ENCODE data around the gene PPIG.
"Not testable (repeated sequence)": the region's sequence is repeated elsewhere in the genome, so short reads cannot be mapped to it uniquely, and the experiment has no call there.

The PPIG gene

GRCh38 chr2:169584005-169584877, at the start of gene PPIG:
Gene PPIG (plus strand): TSS chr2:169584351. CDS start chr2:169604042, 19,691 bp downstream.
- in situ Hi-C loops (cut with HindIII; ENCODE audit: low sequenced_read_pairs) = no loop called here

GRCh38 chr2:169539460-169539859, 44.7 kb upstream of the PPIG start:
- in situ Hi-C loops (cut with HindIII; ENCODE audit: low sequenced_read_pairs) = not testable (repeated sequence)

GRCh38 chr2:169540146-169540545, 44.0 kb upstream of the PPIG start:
- in situ Hi-C loops (cut with HindIII; ENCODE audit: low sequenced_read_pairs) = no loop called here

DNA sequence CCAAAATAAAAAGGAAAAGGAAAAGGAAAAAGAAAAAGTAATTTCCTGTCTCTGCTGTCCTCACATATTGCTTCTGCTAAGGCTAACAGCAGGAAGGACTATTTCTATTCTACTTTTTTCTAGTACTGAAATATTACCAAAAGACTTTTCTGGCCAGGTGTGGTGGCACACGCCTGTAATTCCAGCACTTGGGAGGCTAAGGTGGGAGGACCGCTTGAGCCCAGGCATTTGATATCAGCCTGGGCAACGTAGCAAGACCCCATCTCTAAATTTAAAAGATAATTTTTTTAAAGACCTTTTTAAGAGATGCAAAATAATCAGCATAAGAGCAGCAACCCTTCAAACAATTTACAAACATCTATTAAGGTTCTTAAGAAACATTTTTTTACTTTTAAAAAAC, 41.7 kb upstream of the PPIG start:
- in situ Hi-C loops (cut with HindIII; ENCODE audit: low sequenced_read_pairs) = no loop called here

- in situ Hi-C loops (cut with HindIII; ENCODE audit: low sequenced_read_pairs) = no loop called here
Observed at GRCh38 chr2:169546756-169547155, 37.4 kb upstream of the PPIG start.

DNA sequence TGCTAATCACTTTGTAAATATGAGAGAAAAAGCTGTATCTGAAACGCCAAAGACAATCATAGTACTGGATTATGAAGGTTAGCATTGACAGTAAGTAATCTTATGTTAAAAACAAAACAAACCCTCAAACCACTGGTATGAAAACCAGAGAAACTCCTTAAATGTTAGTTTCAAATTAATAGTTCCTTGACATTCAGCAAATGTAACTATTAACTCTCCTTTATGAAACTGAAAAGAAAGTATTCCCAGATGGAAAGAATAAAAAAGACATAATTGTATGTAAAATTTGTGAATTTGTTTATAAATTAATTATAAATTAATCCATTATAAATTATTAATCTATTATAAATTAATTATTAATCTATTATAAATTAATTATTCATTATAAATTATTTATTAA, 22.8 kb upstream of the PPIG start:
- in situ Hi-C loops (cut with HindIII; ENCODE audit: low sequenced_read_pairs) = no loop called here

DNA sequence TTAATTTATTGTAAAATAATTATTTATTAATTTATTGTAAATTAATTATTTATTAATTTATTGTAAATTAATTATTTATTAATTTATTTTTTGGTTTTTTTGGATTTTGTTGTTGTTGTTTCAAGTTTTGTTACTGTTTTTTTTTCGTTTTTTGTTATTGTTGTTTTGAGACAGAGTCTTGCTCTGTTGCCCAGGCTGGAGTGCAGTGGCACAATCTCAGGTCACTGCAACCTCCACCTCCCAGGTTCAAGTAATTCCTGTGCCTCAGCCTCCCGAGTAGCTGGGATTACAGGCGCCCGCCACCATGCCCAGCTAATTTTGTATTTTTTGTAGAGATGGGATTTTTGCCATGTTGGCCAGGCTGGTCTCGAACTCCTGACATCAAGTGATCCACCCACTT, 22.1 kb upstream of the PPIG start:
- in situ Hi-C loops (cut with HindIII; ENCODE audit: low sequenced_read_pairs) = not testable (repeated sequence)

GRCh38 chr2:169562519-169562918, 21.6 kb upstream of the PPIG start:
- in situ Hi-C loops (cut with HindIII; ENCODE audit: low sequenced_read_pairs) = no loop called here

DNA sequence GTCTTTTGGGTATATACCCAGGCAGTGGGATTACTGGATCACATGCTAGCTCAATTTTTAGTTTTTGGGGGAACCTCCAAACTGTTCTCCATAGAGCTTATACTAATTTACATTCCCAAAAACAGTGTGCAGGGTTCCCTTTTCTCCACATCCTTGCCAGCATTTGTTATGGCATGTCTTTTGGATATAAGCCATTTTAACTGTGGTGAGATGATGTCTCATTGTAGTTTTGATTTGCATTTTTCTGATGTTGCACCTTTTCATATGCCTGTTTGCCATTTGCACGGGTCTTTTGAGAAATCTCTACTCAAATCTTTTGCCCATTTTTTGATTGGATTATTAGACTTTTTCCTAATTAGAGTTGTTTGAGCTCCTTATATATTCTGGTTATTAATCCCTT, 18.5 kb upstream of the PPIG start:
- in situ Hi-C loops (cut with HindIII; ENCODE audit: low sequenced_read_pairs) = no loop called here

GRCh38 chr2:169569948-169570347, 14.2 kb upstream of the PPIG start:
- in situ Hi-C loops (cut with HindIII; ENCODE audit: low sequenced_read_pairs) = no loop called here

DNA sequence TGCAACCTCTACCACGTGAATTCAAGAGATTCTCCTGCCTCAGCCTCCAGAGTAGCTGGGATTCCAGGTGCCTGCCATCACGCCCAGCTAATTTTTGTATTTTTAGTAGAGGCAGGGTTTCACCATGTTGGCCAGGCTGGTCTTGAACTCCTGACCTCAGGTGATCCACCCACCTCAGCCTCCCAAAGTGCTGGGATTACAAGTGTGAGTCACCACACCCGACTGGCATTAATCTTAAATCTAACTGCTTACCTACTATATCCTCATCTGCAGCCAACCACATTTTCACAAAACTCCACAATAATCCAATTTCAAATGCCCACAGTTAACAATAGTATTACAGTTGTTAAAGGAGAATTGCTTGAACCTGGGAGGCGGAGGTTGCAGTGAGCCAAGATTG, 13.4 kb upstream of the PPIG start:
- in situ Hi-C loops (cut with HindIII; ENCODE audit: low sequenced_read_pairs) = not testable (repeated sequence)

DNA sequence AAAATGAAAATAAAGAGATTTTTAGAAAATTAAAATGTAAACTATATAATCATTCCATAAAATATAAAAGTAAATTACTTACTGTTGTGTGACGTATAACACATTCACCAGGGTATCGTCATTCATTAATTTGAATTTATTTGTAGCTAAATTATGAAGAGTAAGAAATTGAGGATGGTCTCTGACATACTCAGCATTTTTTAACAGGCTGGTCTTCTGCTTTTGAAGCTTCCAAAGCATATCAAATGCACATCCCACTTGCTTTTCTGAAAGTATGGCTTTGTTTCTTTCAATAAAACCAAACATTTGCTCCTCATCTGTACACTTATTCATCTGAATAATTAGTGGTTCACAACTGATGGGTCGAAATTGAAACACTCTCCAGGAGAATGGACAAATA, 12.6 kb upstream of the PPIG start:
- in situ Hi-C loops (cut with HindIII; ENCODE audit: low sequenced_read_pairs) = no loop called here

DNA sequence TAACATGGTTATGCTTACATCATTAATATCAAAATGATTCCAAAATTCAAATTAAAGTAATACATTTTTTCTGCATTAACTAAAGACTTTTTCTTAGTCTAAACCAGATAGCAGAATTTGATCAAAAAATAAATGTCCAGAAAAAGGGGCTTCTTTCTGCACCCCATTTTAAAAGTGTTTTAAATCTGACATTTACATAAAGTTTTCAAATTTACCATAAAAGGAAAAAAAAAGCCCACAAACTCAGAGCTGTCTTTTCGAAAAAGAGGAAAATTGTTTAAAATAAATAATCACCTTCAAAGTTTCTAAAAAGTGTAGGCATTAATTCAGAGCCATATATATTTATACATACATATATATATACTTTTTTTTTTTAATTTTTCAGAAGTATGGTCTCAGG, 12.0 kb upstream of the PPIG start:
- in situ Hi-C loops (cut with HindIII; ENCODE audit: low sequenced_read_pairs) = no loop called here

GRCh38 chr2:169572821-169573159, 11.4 kb upstream of the PPIG start:
- in situ Hi-C loops (cut with HindIII; ENCODE audit: low sequenced_read_pairs) = no loop called here

DNA sequence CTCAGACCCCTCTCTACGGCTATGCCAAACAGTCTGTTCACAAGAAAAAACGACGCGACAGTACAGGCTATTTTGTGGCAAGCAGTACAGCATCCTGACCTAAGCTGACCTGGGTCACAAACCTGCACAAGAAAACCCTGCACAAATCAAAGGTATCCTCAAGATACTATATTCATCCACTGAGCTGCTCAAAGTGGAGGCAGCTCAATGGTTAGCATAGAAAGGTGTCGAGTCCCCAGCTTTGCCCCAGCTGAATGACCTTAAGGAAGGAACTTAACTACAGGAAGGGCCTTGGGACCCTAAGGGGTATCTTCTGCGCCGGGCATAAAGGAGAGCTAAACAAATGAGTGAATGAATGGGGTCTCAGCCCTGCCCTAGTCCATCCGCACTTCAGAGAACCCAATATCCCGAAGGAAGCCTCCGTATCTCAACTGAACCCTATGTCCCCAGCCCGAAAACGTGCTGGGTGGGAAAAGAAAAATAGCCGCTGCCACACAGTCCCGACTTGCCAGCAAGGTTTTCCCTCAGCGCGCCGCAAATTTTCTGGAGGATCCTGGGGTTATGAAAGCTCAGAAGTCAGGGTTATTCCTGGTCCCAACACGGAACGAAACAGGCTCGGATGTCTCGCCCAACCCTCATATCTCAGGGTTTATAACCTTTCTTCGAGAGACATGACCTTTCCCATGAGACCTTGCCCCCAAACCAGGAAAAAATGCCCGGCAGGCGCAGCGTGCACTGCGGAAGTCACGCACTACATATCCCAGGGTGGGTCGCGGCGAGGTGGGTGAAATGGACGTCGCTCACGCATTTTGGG, 10.8 kb upstream of the PPIG start, which contains the start of gene FASTKD1:
Gene FASTKD1 (minus strand): TSS at position 706 of the 814 bp plus-strand sequence. CDS start 1,836 bp downstream, outside the sequence.
- in situ Hi-C loops (cut with HindIII; ENCODE audit: low sequenced_read_pairs) = no loop called here

GRCh38 chr2:169573974-169574299, 10.2 kb upstream of the PPIG start:
- in situ Hi-C loops (cut with HindIII; ENCODE audit: low sequenced_read_pairs) = no loop called here

GRCh38 chr2:169574539-169574938, 9.6 kb upstream of the PPIG start:
- in situ Hi-C loops (cut with HindIII; ENCODE audit: low sequenced_read_pairs) = not testable (repeated sequence)

GRCh38 chr2:169575264-169575663, 8.9 kb upstream of the PPIG start:
- in situ Hi-C loops (cut with HindIII; ENCODE audit: low sequenced_read_pairs) = not testable (repeated sequence)

DNA sequence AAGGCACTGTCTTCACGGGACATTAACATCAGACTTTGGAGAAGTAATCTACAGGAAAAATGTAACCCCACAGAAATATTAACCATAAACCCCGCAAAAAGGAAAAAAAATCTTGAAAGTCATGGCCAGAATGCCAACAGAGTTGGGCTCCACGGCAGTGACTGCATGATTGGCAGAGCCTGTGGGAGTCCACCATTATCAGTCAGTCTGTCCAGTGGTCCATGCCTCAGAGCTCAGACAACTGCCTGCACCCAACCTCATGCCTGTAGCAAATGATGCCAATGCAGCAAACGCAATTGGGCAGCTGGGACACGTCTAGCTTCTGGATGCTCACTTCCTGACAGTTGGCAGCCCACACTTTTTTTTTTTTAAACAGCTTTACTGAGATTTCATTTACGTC, 5.1 kb upstream of the PPIG start:
- in situ Hi-C loops (cut with HindIII; ENCODE audit: low sequenced_read_pairs) = no loop called here

GRCh38 chr2:169582552-169583266, 1.4 kb upstream of the PPIG start:
- in situ Hi-C loops (cut with HindIII; ENCODE audit: low sequenced_read_pairs) = not testable (repeated sequence)

DNA sequence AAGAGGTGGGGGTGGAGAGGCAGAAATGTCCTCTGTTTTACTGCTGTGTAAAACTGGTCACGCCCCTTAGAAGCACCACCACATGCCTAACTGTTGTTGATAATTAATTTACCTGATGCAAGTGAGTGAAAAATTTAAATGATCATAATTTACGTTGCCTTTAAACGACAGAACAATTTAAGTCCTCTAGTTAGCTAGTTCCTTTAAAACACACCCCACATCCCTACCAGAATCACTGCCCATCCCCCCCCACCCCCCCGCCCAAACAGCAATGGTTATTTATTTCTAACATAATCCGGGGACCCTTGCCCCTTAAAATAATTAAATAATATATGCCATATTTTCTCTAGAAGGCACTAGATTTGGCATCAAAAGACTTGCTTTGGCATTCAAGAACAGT, 633 bp upstream of the PPIG start:
- in situ Hi-C loops (cut with HindIII; ENCODE audit: low sequenced_read_pairs) = no loop called here

All from DLD1 (cell line).